ENCODE measurements around the gene WARS2.

The WARS2 gene

GRCh38 chr1:118998171-118998570 lies 142.3 kb downstream of the WARS2 start:
- no peak for ATAC-seq

DNA sequence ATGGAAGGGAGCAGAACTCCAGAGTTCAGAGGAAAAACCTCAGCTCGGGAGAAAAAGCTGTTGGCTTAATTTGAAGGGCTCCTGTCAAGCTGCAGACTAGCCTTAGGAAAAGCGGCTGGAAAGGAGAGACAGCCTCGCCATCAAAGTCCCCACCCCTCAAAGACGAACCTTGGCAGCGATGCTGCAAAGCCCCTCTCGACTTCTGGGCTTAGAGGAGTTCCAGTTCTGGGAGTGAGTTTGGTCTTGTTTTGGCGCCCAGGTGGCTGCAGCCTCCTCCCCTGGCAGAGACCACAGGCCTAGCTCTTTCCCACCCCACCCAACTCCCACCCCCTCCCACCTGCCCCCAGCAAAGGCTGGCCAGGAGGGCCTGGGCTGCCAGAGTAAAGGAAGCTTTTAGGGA lies 143.2 kb downstream of the WARS2 start:
- ATAC-seq (no peak), DNase-seq (no peak)

More at GRCh38 chr1:118998171-118998570, 142.3 kb downstream of the WARS2 start:
- DNase-seq = no peak

- DNase-seq (no peak), ATAC-seq (no peak)
Measured at GRCh38 chr1:118995312-118996016, 145.0 kb downstream of the WARS2 start.

DNA sequence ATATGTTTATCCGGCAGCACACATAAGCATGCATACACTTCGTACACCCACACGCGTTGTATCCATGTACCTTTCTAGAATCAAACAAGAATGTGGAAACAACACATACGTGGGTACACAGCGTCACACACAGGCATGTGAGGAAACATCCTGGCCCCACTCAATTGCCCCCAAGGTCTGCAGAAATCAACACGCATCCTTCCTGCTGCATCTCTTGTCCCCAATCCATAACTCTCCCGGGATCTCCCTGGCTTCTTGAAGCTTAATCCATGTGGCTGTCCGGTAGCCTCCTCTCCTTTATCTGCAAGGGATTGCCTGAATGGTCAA lies 146.8 kb downstream of the WARS2 start:
- no peak for ATAC-seq
- DNase-seq = no peak

DNA sequence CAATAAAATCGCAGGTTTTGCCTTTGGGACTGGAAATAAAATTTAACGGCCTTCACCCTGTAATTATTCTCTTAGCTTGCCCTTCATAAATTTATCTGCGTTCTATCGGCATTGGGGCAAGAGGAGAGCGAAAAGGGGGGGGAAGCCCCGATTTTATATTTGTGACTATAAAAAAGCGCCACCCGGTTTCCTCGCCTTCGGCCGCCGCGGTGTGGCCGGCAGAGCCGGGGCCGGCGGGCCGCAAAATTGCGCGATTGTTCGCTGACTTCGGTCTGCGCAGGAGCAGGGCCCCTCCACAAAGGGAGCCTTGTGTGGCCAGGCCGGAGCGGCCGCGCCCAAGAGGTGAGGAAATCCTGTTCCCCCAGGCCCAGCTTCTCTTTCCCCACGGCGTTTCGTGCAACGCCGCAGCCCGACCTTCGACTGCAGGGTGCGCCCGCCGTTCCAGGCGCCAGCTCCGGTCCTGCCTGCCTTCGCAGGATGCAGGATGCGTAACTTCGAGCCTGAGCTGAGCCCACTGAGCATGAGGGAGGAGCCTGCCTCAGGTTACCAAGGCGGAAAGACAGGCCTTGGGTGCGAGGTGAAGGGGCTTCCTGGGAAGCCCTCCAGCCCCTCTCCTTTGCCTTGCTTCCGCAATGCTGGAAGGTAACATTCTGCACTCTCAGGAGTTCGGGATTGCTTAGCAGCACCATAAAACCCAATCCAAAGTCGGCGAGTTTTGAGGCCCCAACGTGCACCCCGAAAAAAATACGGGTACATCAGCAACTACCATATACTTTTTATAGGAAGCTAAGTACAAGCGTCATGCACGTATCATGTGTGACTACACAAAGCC lies 147.4 kb downstream of the WARS2 start:
- no peak for DNase-seq
- ATAC-seq = no peak

- no peak for DNase-seq
- ATAC-seq = no peak
Measured at GRCh38 chr1:118992237-118992825, 148.1 kb downstream of the WARS2 start.

DNA sequence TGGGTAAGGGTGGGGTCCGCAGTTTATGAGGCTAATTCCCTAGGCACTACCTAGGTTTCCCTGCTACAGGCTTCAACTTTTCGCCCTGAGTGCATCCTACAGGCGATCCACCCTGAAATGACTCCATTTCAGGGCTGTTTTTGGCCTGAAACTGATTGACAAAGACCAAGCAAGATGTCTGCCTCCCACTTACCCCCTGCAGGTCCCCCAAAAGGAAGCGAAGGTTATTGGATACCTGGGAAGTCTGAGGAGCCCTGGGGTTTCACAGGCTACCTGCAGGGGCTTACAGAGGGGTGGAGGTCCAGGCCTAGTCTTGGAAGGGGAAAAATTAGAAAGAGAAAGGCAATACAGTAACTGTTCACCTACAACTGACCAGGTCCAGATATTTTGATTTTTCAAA lies 149.0 kb downstream of the WARS2 start:
- DNase-seq (no peak), ATAC-seq (no peak)

- ATAC-seq (no peak), DNase-seq (no peak)
Measured at GRCh38 chr1:118990513-118991152, 149.8 kb downstream of the WARS2 start.

DNA sequence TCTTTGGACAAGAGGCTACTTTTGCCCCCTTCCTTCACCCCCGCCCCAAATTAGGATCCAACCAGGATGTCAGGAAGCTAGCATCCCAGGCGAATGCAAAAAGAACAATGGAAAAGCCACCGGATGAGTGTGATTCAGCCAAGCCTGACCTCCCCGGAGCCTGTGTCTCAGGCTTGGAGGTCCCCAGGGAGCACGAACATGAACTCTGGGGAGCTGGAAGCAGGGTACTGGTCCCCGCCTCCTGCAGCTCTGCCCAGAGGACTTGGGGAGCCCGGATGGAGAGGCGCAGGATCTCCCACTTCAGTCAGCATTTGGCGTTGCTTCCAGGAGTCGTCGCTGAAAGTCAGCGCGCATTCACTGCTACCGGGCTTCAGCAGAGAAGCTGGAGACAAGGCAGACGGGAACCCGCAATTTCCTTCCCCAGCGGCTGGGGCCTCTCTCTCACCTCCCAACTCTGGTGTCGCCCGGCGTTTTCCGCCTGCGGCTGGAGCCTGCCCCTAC lies 150.5 kb downstream of the WARS2 start:
- no peak for ATAC-seq

DNA sequence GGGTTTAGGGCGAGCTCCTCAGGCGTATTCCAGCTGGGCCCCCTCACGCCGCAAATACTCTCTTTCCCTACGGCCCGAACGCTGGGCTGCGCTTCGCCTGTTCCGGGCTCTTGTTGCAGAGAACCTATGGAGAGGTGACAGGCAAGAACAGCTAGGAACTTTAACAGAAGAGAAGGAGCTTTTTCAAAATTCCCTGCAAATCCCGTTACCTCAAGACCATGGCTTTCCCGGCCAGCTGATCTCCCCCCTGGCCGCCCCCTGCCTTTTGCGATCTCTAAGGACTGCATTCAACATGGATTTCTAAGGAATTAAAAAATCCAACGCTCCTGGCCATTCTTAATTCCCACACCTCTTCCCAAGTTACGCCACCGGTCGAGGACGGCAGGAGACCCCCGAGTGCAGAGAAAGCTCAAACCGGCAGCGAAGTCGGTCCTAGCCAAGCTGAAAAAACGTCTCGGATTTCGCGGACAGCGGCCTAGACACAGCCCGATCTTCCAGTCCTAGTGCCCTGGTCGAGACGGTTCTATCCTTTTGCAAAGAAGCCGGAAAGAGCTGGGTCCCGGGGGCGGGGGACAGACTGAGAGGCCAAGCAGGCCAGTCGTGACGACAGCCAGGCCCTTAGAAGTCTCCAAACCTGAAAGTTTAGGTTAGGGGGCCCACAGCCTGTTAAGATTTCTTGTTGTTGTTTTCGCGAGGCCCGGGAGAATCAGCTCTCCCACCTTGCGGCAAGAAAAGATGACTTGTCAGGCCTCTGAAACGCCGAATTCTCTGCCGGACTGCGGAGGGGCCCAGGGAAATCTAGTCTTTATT lies 151.2 kb downstream of the WARS2 start:
- ATAC-seq (no peak), DNase-seq (no peak)

More for the DNA sequence above, 150.5 kb downstream of the WARS2 start:
- no peak for DNase-seq

DNA sequence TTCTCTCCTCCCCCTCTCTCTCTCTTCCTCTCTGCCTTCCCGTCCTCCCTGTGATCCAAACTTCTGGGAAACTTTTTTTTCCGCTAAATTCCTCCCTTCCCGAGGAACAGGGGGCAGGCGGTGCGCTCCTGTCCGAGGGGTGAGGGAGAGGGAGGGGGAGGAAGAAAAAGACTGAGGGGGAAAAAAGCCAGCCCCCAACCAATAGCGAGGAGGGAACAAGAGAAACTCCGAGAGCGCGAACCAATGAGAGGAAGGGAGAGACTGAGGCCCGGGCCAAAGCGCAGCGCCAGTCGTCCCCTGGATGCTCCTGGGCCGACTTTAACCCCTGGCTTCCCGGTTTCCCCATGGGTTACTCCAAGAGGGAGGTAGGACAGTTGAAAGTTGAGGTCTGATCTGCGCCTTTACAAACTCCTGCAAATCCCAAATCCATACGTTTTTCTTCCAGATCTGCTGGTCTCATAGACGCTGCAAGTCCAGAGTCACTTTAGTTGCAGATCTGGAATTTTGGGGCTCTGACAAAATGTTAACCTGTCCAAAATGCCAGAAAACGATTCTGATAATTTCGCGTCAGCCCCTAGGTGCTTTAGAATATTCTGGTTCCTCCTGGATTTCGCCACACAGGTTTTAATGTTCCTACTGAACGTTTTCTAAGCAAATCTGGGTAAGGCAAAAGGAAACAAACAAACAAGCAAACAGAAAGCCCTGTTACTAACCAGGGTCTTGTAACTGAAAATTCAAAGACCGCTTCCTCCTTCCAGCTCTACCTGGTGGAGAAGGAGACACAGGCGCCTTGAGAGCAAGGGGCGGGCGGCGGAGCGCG lies 152.1 kb downstream of the WARS2 start, which contains the start of gene TBX15:
Gene TBX15, minus strand, starts transcription at position 158 of the 820 bp plus-strand sequence. CDS start 548 bp downstream, outside the sequence.
- ATAC-seq = no peak
- no peak for DNase-seq

DNA sequence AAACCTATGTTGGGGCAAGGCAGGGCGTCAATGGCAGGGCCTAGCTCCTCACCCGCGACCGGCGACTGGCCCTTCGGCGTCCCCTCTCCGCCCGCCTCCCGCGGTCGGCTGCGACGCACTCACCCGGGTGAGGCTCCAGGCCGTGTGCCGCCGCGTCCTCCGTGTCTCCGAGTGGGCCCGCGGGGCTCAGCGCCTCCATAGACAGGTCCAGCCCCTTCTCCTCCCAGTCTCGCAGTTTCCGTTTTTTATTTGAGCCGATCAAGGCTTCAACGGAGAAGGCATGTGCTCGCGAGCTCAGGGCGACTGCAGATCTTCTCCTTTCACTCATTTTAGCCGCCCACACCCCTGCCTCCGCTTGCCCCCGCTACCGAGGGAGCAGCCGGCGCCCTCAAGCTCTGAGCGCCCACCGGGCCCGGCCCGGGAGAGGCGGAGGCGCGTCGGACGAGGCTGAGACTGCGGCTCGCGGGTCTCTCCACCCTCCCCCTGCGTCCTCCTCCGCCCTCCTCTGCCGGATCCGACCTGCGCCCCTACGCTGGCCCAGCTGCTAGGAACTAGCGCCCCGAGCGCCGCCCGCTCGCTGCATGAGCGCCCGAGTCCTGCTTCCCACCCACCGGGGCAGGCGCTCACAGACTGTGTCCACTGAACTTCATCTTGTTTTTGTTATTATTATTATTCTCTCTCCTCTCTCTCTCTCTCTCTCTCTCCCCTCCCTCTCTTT lies 152.8 kb downstream of the WARS2 start:
- ATAC-seq = no peak

DNA sequence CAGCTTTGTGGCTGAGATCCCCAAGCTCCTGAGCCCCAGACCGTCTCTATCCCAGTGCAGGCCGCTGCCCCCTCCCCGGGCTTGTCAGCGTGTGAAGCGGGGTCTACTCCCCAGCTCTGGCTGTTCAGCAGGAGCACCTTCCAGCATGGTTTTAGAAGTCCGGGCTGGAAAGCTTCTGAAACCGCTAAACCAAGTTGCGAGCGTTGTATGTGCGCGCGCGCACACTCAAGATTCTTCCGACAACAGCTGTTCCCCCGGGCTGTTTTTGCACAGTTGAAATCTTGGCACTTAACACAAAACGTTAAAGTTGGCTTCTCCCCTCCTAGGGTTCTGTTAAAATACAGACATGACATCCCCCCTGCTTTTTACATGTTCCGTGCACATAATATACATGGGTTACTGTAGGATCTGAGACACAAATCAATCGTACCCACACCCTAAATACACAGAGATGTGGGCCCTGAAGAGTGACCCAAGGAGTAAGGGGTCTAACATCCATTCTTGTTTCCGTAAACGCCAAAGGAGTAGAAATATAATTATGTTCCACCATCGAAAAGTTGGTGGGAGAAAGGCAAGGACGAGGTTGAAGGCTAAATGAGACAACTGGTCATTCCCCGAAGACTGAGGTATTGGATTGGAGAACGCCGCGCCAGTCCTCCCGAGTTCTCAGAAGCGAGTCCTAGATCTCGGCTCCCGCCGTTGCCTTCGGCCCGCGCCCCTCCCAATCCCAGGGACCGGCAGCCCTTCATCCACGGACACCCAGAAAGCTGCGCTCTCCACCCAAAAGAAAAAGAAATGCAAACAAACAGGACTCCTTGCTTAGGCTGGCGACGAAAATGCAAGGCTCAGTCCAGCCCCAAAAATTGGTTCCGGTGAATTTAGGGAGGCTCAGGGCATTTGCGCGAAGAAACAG lies 153.6 kb downstream of the WARS2 start:
- no peak for DNase-seq
- no peak for ATAC-seq

More for the DNA sequence above, 152.8 kb downstream of the WARS2 start:
- no peak for DNase-seq

DNA sequence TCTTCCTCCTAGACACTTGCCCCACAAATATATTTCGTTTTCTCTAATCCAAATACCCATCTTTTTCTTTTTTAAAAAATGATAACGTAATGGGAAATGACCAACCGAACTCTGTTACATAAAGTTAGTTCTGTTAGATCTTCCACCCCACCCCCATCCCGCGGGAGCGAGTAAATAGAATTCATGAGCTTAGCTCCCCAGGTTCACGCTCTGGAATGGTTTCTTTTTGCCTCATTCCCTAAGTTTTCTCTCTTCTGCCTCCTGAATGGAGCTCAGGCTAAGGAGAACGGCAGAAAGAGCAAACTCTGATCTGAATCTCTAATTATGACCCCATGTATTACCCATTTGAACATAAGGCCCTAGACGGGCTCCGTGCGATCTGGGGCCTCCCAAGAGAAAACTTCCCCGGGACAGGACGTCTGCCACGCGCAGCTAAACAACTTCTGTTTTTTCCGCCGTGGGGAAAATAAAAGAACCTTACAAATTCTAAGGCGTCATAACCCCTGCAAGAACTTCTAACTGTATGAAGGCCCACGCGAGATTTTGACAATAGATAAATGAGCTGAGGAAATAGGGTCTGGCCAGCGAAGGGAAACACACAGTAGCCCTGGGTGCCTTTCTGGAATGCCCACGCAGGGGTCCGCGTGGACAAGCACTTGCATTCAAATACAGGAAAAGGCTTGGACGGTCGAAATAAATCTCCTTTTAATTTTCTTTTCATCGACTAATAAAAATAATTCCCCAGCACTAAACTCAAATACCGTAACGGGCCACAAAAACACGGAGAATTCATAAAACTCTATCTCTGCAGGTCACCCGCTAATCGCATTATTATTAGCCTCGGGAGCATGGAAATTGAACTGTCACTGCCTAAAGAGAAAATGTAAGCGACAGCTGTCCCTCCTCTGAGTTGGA lies 154.6 kb downstream of the WARS2 start:
- ATAC-seq (no peak), DNase-seq (no peak)

- ATAC-seq (no peak), DNase-seq (no peak)
Measured at GRCh38 chr1:118984722-118985639, 155.5 kb downstream of the WARS2 start.

- no peak for ATAC-seq
- no peak for DNase-seq
Measured at GRCh38 chr1:118984086-118984721, 156.2 kb downstream of the WARS2 start.

All from stimulated activated naive CD8-positive, alpha-beta T cell treated with anti-CD3 and anti-CD28 coated beads, Interleukin-15, Interleukin-2, amounts not matched to agents 100 U/mL and 50 U/mL, for 24 hours (primary cell).